HG02884 (cell line): ENCODE results near the gene NNT.
"Not testable (repeated sequence)": the region's sequence is repeated elsewhere in the genome, so short reads cannot be mapped to it uniquely, and the experiment has no call there.

ENCODE experiments used
- ATAC-seq: cut with Tn5 transposase; IDR thresholded peaks from one replicate; pipeline ENCODE4 v1.9.1; 2021; ENCODE audit warnings: mild to moderate bottlenecking, moderate library complexity; ENCODE audit not compliant: unreplicated experiment

The NNT gene

DNA sequence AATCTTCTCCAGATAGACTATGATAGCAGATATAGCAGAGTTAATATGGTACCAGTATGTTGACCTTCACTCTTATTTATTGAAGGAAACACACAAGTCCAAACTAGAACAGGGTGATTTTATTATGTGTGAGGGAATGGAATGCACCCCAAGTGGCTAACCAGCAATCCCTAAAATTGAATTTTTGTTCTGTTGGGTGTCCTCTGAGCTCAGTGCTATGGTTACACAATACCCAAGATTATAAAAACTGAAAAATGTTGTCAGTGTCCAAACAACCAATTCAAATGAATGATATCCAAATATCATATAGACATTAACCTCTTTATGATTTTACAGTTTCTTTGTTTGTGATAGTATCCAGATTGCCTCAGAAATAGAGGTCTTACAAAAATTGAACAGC lies 60.9 kb downstream of the NNT start:
- ATAC-seq = no peak

DNA sequence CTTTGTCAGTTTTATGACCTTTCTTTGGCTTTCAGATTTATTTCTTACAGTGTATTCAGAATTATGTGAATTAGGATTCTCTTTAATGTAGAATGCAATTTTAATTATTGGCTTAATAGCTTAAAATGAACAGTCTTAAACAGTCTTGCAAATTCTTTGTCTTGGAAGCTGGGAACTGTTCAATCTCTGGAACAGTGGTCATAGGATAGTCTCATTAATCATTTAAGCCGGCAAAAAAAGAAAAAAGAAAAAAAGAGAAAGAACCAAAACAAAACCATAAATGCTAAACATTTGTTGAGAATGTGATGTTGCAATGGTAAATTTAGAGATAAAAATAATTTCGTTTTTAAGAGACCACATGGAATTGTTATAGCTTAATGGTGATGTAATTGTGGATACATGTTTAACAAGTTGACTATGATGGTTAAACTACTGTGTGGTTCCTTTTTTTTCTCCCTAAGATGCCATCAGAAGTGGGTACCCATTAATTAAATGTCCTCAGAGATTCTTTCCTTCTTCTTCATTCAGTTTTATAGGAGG lies 61.6 kb downstream of the NNT start:
- no peak for ATAC-seq

DNA sequence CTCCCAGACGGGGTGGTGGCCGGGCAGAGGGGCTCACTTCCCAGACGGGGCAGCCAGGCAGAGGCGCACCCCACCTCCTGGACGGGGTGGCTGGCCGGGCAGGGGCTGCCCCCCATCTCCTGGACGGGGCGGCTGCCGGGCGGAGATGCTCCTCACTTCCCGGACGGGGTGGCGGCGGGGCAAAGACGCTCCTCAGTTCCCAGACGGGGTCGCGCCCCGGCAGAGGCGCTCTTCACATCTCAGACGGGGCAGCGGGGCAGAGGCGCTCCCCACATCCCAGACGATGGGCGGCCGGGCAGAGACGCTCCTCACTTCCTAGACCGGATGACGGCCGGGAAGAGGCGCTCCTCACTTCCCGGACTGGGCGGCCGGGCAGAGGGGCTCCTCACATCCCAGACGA lies 62.8 kb downstream of the NNT start:
- ATAC-seq = not testable (repeated sequence)

DNA sequence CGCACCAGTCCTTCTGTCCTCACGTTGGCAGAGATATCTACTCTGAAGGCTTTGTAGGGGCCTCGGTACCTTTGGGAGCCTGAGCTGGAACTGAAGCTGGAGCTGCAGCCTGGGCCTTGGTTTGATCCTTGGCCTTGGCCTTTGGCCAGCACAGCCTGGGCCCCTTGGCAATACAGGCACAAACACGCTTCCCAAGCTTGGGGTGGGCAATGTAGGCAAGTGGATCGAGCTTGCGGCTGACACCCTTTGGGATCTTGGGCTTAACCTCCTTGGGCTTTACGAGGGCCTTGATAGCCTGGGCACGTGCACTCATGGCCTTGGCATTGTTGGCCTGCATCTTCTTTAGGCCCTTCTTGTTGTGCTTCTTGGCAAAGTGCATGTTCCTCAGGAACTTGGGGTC lies 63.7 kb downstream of the NNT start:
- not testable (repeated sequence) for ATAC-seq

DNA sequence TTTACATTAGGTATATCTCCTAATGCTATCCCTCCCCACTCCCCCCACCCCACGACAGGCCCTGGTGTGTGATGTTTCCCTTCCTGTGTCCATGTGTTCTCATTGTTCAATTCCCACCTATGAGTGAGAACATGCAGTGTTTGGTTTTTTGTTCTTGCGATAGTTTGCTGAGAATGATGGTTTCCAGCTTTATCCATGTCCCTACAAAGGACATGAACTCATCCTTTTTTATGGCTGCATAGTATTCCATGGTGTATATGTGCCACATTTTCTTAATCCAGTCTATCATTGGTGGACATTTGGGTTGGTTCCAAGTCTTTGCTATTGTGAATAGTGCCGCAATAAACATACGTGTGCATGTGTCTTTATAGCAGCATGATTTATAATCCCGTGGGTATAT lies 64.4 kb downstream of the NNT start:
- ATAC-seq = not testable (repeated sequence)

DNA sequence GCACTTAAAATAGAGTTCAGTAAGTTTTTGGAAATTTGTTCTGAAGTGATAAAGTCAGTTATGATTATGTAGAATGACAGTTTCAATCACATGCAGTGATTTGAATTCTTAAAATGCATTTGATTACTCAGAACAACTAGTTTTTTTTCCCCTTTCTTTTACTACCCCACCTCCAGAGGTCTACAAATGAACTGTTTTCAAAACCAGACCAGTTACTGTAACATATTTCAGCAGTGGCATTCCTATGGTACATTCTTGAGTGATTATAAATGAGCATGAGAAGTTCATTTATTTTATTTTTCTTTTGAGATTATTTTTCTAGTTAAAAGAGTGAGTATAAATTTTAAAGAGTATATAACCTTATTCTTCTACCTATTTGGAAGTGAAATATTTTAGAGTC lies 71.6 kb downstream of the NNT start:
- ATAC-seq = no peak

DNA sequence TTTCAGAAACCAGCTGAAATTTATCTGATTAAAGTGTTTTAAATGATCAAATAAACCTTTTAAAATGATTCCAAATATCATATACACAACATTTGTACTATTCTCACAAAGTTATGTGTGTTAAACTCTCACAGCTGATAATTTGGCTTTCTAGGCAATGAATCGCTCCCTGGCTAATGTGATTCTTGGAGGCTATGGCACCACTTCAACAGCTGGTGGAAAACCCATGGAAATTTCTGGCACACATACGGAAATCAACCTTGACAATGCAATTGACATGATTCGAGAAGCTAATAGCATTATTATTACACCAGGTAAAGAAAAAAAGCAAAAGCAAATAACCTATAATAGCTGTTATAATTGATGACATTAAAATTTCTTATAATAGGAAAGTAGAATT lies 72.4 kb downstream of the NNT start:
- ATAC-seq = no peak

DNA sequence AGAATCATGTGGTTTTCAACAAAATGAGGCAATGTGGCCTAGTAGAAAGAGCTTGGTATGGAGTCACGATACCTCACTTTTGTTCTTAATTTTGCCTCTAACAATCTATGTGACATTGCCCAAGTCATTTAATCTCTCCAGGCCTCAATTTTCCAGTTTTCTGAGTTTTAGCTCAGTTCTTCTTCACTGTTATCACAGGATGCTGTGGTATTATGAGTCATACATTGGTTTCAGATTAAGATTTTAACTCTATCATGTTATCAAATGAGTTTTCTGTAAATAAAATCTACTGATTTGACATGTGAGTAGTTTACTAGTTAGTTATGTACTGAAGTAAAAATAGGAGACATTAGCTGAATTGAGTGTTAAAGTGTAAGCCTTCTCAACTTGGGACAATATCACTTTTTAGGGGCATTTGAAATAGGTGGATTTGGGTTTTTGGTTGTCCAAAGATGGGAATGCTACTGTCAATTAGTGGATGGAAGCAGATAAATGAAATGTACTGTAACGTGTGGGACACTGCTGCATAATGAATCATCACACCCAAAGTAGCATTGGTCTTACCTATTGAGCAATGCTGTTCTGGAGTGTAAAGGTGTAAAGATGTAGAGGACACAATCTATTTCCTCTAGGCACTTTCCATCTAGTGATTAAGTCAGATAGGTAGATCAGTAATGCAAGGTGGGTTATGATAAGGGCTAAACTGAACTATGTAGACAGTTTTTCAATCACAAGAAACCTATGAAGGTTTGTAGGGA lies 73.3 kb downstream of the NNT start:
- no peak for ATAC-seq

DNA sequence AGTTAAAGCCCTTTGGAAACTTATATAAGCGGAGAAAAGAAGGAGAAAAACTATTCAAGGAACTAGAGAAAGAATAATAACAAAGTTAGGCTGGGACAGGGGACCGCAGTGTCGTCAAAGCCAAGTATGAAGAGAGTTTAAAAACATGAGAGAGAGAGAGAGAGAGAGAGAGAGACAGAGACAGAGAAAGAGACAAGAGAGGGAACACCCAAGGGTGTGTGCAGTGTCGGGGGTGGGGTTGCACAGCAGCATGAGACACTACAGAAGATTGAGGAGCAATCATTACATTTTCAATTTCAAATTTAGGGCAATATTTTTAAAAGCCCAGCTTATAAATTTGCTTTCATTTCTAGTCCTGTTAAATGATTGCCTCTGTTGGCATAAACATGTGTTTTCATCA lies 74.3 kb downstream of the NNT start:
- ATAC-seq = no peak

DNA sequence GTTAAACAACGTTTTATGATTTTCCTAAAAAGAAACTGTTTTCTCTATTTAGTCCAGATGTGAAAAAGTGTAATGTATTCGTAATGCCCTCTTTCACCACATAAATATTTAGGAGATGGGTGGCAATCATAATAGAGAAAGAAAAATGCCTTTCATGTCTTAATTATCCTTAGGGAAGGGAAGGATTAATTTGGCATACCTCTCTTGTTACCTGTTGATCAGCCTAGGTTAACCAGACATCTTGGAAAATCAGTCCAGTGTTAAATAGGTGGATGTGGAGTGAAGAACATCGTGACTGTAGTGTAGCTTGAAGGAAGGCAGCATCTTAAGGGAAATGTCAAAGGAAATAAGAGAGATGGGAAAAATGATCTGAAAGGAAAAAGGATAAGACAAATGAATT lies 76.2 kb downstream of the NNT start:
- no peak for ATAC-seq

DNA sequence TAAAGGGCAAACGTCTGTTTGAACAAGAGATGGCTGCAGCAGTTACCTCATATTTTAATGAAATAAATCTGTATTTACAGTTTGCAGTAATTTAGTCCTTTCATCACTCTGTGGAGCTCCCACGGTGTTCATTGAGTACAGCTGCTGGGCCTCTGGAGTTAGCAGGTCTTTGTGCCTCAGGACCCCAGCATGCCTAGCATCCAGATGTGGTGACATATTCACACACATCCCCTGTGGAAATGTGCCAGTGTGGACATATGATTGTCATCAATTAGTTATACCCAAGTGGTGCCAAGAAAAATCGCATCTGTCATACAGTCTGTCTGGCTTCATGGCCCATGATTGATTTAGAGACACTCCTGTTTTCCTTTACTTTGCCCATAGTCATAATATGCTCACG lies 77.3 kb downstream of the NNT start:
- ATAC-seq = no peak

DNA sequence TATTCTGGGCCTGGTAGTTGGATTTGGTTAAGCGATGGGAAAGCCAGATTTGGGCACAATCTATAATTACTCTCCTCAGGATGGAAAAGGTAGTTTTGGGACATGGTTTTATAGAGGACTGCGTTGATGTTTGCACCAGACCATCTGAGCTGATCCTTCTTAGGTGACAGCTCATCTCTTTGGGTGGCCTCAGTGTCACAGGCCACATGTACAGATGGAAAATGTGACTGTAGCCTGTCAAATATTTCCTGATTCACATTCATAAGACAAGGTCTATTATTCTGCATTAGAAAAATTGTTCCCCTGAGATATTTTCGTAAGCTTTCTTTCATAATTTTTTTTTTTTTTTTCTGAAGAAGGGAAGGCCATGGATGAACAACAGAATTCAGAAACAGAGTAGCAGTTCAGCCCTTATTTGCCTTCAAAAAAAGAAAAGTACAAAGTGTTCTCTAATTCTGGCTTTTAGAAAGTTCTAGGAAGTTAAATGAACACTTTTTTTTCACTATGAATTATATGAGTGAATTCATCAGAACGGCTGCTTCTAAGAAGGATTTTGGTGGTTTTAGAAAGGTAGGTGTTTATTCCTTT lies 81.0 kb downstream of the NNT start:
- no peak for ATAC-seq

DNA sequence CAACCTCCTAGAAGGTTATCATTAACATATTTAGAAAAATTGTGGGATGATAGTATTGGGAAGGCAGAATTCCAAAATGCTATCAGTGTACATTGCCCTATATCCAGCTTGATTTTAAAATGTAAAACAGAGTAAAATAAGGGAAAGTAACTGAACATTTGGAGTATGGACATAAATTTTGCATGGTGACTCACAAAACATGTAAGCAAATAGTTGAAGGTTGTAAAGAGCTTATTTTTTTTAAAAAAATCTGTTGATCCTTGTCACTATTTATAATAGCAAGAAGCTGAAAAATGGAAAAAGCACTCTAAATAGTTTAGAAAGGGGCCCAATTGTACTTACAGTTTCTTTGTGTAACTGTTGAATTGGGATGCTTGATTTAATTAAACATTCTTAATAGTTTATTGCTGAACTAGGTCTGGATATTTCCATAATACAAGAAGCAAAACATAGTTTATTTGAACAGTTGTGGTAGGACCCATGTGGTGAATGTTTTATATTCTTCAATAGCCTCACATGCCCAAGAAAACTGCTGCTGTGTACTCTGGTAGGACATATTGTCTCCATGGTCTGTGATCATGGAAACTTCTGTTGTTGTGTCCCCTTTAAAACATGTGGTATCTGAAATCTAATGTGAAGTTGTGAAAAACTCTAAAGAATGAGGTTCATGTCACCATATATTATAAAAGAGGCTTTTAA lies 82.4 kb downstream of the NNT start:
- no peak for ATAC-seq

DNA sequence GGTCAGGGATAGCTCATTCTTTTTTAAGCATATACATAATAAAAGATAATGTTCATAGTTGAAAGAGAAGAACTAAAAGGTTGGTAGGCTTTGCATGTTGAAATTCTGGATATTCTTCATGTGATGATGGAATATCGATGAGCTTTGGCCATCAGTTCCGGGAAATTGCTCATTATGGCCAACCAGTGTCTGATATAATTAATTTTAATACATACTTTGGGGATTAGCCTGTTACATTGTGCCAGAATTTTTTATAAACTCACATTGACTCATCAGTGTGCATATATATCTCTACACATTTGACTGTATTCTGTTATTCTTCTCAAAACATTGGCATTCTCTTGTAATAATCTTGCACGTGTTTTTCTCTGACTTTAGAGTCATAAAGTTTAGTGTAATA lies 84.3 kb downstream of the NNT start:
- ATAC-seq = no peak

DNA sequence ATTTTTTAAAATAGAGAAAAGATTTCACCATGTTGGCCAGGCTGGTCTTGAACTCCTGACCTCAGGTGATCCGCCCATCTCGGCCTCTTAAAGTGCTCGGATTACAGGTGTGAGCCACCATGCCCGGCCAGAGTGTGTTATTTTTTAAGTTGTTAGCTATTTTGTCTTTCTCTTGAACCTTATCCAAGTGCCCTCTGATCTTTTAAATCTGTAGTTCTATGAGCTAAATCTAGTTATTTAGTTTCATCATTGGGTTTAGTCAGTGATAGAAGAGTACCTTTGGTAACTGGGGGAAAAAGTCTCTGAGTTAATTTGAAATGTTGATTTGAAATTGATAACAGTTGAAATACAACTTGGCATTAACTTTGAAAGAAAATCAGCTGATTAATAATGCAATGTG lies 88.3 kb downstream of the NNT start:
- no peak for ATAC-seq

DNA sequence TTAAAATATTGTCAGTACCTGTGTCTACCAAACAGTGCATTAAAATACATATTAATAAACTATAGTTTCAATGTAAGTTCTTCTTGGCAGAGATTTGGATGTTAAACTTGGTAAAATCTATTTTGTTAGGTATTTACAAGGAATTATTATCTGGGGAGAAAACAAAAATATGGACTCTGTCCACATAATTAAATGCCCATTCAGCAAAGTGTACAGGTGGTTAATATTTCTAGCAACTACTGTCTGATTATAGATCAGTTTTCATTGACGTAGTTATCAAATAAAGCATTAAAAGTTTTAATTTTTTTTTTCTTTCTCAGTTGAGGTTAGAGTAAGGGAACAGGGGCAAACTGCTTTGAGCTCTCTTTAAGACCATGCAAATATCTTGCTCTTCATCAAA lies 88.9 kb downstream of the NNT start:
- no peak for ATAC-seq

DNA sequence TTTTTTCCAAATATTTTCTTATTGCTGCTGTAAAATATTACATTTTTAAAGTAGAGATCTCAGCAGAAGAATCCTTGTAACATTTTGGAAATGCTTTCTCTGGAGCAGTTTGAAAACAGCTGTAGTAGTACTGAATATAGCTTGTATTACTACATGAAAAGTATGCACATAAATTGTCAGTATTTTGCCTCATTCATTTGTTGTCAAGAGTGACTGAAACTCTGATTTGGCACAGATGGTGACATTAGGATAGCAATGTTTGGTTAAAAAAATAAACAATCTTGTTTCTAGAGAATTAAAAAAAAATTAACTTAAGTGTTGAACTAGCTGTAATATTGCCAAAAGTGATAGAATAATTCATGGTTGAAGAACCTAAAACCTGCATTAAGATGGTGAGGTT lies 90.4 kb downstream of the NNT start:
- no peak for ATAC-seq

DNA sequence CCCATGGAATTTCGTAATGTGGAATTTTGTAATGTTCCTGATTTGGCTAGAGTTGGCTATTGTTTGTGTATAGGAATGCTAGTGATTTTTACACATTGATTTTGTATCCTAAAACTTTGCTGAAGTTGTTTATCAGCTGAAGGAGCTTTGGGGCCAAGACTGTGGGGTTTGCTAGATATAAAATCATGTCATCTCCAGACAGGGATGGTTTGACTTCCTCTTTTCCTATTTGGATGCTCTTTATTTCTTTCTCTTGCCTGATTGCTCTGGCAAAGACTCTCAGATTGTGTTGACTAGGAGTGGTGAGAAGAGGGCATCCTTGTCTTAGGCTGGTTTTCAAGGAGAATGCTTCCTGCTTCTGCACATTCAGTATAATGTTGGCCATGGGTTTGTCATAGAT lies 91.0 kb downstream of the NNT start:
- no peak for ATAC-seq

DNA sequence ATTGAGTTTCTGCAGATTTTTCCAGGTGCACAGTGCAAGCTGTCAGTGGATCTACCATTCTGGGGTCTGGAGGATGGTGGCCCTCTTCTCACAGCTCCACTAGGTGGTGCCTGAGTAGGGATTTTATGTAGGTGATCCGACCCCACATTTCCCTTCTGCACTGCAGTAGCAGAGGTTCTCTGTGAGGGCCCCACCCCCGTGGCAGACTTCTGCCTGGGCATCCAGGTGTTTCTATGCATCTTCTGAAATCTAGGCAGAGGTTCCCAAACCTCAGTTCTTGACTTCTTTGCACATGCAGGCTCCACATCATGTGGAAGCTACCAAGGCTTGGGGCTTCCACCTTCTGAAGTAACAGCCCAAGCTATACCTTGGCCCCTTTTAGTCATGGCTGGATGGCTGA lies 93.5 kb downstream of the NNT start:
- ATAC-seq = not testable (repeated sequence)

DNA sequence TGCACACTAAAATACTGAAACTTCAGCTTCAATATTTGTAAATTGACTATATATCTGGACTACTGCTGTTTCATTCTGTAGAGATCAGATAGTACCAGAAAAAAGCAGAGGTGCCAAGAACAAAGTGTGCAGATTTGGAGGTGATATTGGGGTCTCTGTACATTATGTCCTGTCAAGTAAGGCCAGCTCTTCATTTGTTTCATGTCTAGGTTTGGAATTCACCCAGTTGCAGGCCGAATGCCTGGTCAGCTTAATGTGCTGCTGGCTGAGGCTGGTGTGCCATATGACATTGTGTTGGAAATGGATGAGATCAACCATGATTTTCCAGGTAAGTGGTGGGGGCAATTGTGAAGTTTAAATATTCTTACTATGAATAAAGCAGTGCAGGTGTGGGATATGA lies 96.9 kb downstream of the NNT start:
- ATAC-seq = no peak

DNA sequence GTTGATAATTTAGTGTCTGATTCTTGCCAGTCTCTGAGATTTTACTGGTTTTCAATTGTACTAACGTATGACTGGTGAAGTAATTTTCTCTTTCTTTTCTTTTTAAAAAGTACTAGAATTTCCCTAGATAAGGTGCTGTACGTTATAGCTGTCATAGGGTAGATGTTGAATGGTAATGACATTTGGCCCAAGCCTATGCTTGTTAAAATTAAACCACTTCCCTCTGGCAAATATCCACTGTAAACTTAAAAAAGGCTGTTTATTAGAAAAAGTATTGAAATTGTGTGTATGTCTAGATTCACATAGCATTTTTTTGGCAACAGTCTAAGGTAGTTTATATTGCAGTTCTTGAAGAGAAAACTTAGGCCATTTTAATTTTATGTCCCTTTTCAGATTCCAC lies 97.6 kb downstream of the NNT start:
- ATAC-seq = no peak

DNA sequence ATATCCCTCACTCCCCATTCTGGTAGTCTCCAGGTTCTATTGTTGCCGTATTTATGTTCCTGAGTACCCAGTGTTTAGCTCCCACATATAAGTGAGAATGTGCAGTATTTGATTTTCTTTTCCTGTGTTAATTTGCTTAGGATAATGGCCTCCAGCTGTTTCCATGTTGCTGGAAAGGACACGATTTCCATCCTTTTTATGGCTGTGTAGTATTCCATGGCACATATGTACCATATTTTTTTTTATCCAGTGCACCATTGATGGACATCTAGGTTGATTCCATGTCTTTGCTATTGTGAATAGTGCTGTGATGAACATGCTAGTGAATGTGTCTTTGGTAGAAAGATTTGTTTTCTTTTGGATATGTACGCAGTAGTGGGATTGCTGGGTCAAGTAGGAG lies 98.2 kb downstream of the NNT start:
- no peak for ATAC-seq
